ENCODE data around the gene PHKA2. TPM values are rescaled to one million over a fixed set of nuclear protein-coding genes. Genes with fewer than 3 reads are reported as not detected.

The PHKA2 gene
- total and polyA plus RNA-seq, 2 experiments from 2014 or later: 26.4 to 35.7 TPM

DNA sequence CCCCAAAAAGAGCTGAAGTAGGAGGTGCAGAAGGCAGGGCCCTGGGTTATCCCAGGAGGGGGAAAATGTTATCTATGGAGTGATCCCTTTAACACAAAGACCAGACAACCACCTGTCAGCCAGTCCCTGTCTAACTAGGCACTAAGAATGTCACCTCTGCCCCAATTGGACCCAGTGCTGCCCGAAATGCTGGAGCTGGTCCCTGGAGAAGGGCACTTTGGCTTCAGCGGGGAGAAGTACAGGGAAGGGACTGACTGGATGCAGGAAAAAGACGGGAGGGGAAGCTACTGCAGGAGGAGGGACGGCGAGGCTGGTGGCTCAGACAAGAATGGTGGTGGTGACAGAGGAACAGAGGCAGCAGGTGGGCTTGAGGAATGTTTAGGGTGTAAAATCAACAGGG, 17.3 kb downstream of the PHKA2 start:
- Histone ChIP-seq H3K4me3 (no peak overlapping the region), H3K4me1 (ENCODE audit: insufficient read depth) (no peaks in the 10 kb centered on the region), H3K9me3 (ENCODE audit: low read depth) (no peaks in the 10 kb centered on the region), H3K27ac (no peak overlapping the region), H2AFZ (no peak overlapping the region), H3K36me3 (replicated peaks; ENCODE audit: insufficient read depth, low read depth) (no peaks in the 10 kb centered on the region), H3K79me2 (peaks cover 16% of the 10 kb centered on the region), H4K20me1 (ENCODE audit: insufficient read depth, poor library complexity, severe bottlenecking) (no peaks in the 10 kb centered on the region), H3K4me2 (no peak overlapping the region), H3K27me3 (no peaks in the 10 kb centered on the region), H3K9me2 (replicated peaks; ENCODE audit: insufficient read depth) (no peaks in the 10 kb centered on the region)
- WGBS (ENCODE audit: low lambda C conversion rate, missing lambda C conversion rate): 72% methylated on average over 5 of the region's 5 CpGs
- no peak for DNase-seq (ENCODE audit: low spot score)
- TF ChIP-seq, protein P1, sequence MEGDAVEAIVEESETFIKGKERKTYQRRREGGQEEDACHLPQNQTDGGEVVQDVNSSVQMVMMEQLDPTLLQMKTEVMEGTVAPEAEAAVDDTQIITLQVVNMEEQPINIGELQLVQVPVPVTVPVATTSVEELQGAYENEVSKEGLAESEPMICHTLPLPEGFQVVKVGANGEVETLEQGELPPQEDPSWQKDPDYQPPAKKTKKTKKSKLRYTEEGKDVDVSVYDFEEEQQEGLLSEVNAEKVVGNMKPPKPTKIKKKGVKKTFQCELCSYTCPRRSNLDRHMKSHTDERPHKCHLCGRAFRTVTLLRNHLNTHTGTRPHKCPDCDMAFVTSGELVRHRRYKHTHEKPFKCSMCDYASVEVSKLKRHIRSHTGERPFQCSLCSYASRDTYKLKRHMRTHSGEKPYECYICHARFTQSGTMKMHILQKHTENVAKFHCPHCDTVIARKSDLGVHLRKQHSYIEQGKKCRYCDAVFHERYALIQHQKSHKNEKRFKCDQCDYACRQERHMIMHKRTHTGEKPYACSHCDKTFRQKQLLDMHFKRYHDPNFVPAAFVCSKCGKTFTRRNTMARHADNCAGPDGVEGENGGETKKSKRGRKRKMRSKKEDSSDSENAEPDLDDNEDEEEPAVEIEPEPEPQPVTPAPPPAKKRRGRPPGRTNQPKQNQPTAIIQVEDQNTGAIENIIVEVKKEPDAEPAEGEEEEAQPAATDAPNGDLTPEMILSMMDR (IDR thresholded peaks at IDR 0.05; ENCODE audit: poor library complexity): no peak
- TF ChIP-seq EZH2 (IDR thresholded peaks at IDR 0.05; ENCODE audit: borderline replicate concordance): no peak
- TF ChIP-seq EZH2phosphoT487 (IDR thresholded peaks at IDR 0.05; ENCODE audit: low read depth, severe bottlenecking, unreplicated experiment): no peak

DNA sequence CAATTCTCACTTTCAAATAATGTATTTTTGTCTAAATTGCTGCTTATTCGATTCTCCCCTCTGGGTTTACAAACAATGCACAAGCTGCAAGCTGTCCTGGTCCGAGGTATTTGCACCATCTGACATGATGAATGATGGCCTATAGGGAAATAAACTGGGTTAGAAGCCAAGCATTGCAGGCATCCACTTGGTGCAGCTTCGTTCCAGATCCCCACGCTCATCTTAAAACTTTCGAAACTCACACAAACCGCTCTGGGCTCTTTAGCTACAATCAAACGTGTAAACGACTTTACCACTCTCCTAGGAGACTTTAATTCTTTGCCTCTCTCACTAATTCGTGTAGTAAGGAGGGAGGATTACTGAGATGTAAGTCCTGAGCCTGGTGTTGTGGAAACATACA, 19.0 kb downstream of the PHKA2 start:
- H3K4me2 ChIP-seq: no peak overlapping the region
- TF ChIP-seq, protein P1 (IDR thresholded peaks at IDR 0.05; ENCODE audit: poor library complexity): no peak
- TF ChIP-seq EZH2phosphoT487 (IDR thresholded peaks at IDR 0.05; ENCODE audit: low read depth, severe bottlenecking, unreplicated experiment): no peak
- TF ChIP-seq EZH2 (IDR thresholded peaks at IDR 0.05; ENCODE audit: borderline replicate concordance): no peak
- no peaks in the 10 kb centered on the region for H3K27me3 ChIP-seq
- peaks cover 16% of the 10 kb centered on the region for H3K79me2 ChIP-seq
- no peak for DNase-seq (ENCODE audit: low spot score)
- no peaks in the 10 kb centered on the region for H3K36me3 ChIP-seq (replicated peaks; ENCODE audit: insufficient read depth, low read depth)
- H3K4me3 ChIP-seq: no peak overlapping the region
- H2AFZ ChIP-seq: no peak overlapping the region
- H4K20me1 ChIP-seq (ENCODE audit: insufficient read depth, poor library complexity, severe bottlenecking): no peaks in the 10 kb centered on the region
- H3K9me2 ChIP-seq (replicated peaks; ENCODE audit: insufficient read depth): no peaks in the 10 kb centered on the region
- no peak overlapping the region for H3K27ac ChIP-seq
- 57% methylated on average over 9 of the region's 9 CpGs for WGBS (ENCODE audit: low lambda C conversion rate, missing lambda C conversion rate)
- no peaks in the 10 kb centered on the region for H3K4me1 ChIP-seq (ENCODE audit: insufficient read depth)
- H3K9me3 ChIP-seq (ENCODE audit: low read depth): no peaks in the 10 kb centered on the region

DNA sequence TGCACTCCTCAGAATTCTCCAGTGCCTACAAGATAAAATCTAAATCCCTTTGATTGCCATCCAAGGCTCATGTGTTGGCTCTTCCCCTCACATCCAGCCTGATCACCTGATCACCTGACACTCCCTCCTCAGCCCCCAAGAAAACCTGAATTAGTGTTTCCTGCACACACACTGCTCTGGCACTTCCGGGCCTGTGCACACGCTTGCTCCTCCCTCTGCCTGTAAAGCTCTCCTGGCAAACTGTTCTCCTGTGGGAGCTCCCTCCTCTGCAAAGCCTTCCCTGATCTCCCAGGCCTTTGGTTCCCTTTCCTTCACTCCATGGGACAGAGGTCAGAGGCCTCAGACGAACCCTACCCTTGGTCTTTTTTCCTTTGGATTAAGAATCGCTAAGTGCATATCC, 19.9 kb downstream of the PHKA2 start:
- Histone ChIP-seq H3K27me3 (no peaks in the 10 kb centered on the region), H3K79me2 (peaks cover 8% of the 10 kb centered on the region), H4K20me1 (ENCODE audit: insufficient read depth, poor library complexity, severe bottlenecking) (no peaks in the 10 kb centered on the region), H3K36me3 (replicated peaks; ENCODE audit: insufficient read depth, low read depth) (no peaks in the 10 kb centered on the region), H3K9me2 (replicated peaks; ENCODE audit: insufficient read depth) (no peaks in the 10 kb centered on the region), H3K4me3 (no peak overlapping the region), H3K9me3 (ENCODE audit: low read depth) (no peaks in the 10 kb centered on the region), H3K27ac (no peak overlapping the region), H3K4me1 (ENCODE audit: insufficient read depth) (no peaks in the 10 kb centered on the region), H3K4me2 (no peak overlapping the region), H2AFZ (no peak overlapping the region)
- WGBS (ENCODE audit: low lambda C conversion rate, missing lambda C conversion rate): 71% methylated on average over 4 of the region's 4 CpGs
- TF ChIP-seq EZH2phosphoT487 (IDR thresholded peaks at IDR 0.05; ENCODE audit: low read depth, severe bottlenecking, unreplicated experiment) (no peak), EZH2 (IDR thresholded peaks at IDR 0.05; ENCODE audit: borderline replicate concordance) (no peak)
- DNase-seq (ENCODE audit: low spot score): no peak

DNA sequence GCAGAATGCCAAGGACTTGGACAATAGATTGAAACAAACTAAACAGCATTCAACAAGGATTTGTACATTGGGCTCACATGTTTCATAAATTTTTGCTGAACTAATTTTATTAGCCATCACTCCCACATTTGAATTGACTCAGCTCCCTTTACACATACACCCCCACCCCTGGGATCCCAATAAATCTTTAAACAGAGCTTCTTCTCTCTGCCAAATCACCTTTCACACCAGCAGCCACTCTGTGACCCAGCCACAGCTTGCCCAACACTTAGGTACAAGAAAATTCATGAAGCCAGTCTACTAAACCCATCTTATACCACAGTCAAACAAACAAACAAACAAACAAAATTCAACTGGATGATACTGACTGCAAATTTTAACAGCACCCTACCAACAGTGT, 21.6 kb downstream of the PHKA2 start:
- H4K20me1 ChIP-seq (ENCODE audit: insufficient read depth, poor library complexity, severe bottlenecking): no peaks in the 10 kb centered on the region
- no peaks in the 10 kb centered on the region for H3K4me1 ChIP-seq (ENCODE audit: insufficient read depth)
- H3K4me2 ChIP-seq: no peak overlapping the region
- H3K27me3 ChIP-seq: no peaks in the 10 kb centered on the region
- peaks cover 8% of the 10 kb centered on the region for H3K79me2 ChIP-seq
- no peak overlapping the region for H2AFZ ChIP-seq
- H3K27ac ChIP-seq: no peak overlapping the region
- DNase-seq (ENCODE audit: low spot score): no peak
- H3K9me2 ChIP-seq (replicated peaks; ENCODE audit: insufficient read depth): no peaks in the 10 kb centered on the region
- no peaks in the 10 kb centered on the region for H3K36me3 ChIP-seq (replicated peaks; ENCODE audit: insufficient read depth, low read depth)
- H3K9me3 ChIP-seq (ENCODE audit: low read depth): no peaks in the 10 kb centered on the region
- TF ChIP-seq EZH2 (IDR thresholded peaks at IDR 0.05; ENCODE audit: borderline replicate concordance) (no peak), EZH2phosphoT487 (IDR thresholded peaks at IDR 0.05; ENCODE audit: low read depth, severe bottlenecking, unreplicated experiment) (no peak)
- TF ChIP-seq, protein P1 (IDR thresholded peaks at IDR 0.05; ENCODE audit: poor library complexity): no peak
- H3K4me3 ChIP-seq: no peak overlapping the region
